ENCODE measurements around the gene STC2.

GRCh38 chr5:173321886-173322285 lies 6.3 kb downstream of the STC2 start:
- TF ChIP-seq CTCF (IDR thresholded peaks at IDR 0.05) (no peak), POLR2A (IDR thresholded peaks at IDR 0.05) (no peak)
